Measurements from ENCODE around the gene FAM222A.

Gene FAM222A

DNA sequence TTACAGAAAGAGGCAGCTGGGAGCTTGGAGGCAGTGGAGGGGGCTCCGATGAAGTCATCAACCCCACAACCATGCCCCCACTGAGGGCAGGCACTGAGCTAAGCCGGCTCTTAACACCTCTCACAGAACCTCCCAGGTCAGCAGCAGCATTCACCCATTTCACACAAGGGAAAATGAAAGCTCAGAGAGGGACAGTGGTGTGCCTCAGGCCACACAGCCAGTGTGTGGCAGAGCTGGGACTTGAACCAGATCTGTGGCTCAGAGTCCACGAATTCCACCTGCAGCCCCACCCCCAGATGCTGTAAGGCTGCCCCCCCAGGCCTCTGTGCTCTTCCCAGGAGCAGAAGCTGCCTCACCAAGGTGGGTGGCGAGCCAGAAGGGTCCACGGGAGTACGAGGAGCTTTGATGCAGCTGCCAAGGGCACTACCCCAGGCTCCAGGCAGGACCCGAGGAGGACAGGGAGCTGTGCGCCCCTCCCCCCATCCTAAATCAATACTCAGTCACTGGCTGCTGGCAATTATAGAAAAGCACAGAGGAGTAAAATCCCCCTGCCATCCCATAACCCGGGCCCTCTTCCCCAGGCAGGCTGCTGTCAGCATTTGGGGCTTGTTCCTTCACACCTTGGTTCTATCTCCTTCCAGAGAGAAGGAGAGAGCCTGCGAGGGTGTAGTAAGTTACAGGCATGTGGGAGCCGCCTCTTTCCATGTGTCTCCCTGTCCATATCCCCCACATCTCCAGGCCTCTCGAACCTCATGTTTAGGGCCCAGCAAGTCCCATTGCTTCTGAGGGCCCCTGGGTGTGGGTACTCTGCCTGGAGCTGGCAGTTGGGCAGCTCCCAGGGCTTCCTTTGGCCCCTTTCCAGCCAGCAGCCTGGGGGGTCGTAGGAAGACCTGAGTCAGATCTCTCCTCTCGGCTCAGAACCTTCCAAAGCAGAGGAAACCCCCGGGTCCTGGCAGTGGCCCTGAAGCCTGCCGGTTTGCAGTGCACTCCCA is 47.6 kb downstream of the FAM222A start:
- H3K36me3 ChIP-seq (ENCODE audit: control insufficient read depth, insufficient read depth, low read length, severe bottlenecking): no peaks in the 10 kb centered on the region
- no peak overlapping the region for H3K4me3 ChIP-seq (ENCODE audit: low read length)
- no peak for DNase-seq (ENCODE audit: low read depth)
- peaks cover 19% of the 10 kb centered on the region for H3K9me3 ChIP-seq (ENCODE audit: control insufficient read depth, low read length)
- H3K4me1 ChIP-seq (ENCODE audit: control insufficient read depth, insufficient read depth, low read length): no peaks in the 10 kb centered on the region
- H3K27me3 ChIP-seq (replicated peaks; ENCODE audit: control insufficient read depth, insufficient read depth, low read length): peaks cover 20% of the 10 kb centered on the region
- no peak overlapping the region for H3K9ac ChIP-seq (ENCODE audit: low read length)

- peaks cover 22% of the 10 kb centered on the region for H3K27me3 ChIP-seq (replicated peaks; ENCODE audit: control insufficient read depth, insufficient read depth, low read length)
- no peaks in the 10 kb centered on the region for H3K4me1 ChIP-seq (ENCODE audit: control insufficient read depth, insufficient read depth, low read length)
- H3K9me3 ChIP-seq (ENCODE audit: control insufficient read depth, low read length): peaks cover 9% of the 10 kb centered on the region
- H3K36me3 ChIP-seq (ENCODE audit: control insufficient read depth, insufficient read depth, low read length, severe bottlenecking): no peaks in the 10 kb centered on the region
- no peak overlapping the region for H3K4me3 ChIP-seq (ENCODE audit: low read length)
- no peak overlapping the region for H3K9ac ChIP-seq (ENCODE audit: low read length)
- no peak for DNase-seq (ENCODE audit: low read depth)
Observed at GRCh38 chr12:109762071-109762672, 48.5 kb downstream of the FAM222A start.

DNA sequence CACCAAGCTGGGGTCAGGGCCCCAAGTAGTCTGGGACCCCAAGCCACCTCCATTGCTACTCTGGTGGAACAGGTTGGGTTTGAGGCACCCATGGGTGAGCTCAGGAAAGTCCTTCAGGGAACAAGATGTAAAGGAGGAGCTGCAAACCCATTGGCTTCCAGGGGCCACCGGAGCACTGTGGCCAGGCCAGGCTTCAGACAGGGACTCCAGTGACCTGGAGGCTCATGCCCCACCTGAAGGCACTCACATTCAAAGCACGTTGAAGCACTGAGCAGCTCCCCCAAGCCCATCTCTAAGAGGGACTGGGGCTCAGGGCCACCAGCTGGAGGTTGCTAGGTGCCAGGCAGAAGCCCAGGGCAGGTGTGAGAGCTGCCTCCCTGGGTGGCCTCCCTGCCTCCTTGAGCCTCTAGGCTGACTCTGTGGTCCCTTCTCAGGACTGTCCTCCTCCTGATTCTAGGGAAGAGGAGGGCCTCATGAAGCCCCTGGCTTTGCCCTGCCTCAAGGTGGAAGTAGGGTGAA is 49.1 kb downstream of the FAM222A start:
- H3K4me3 ChIP-seq (ENCODE audit: low read length): no peak overlapping the region
- peaks cover 27% of the 10 kb centered on the region for H3K27me3 ChIP-seq (replicated peaks; ENCODE audit: control insufficient read depth, insufficient read depth, low read length)
- H3K9ac ChIP-seq (ENCODE audit: low read length): no peak overlapping the region
- DNase-seq (ENCODE audit: low read depth): no peak
- H3K9me3 ChIP-seq (ENCODE audit: control insufficient read depth, low read length): peaks cover 7% of the 10 kb centered on the region
- no peaks in the 10 kb centered on the region for H3K36me3 ChIP-seq (ENCODE audit: control insufficient read depth, insufficient read depth, low read length, severe bottlenecking)
- H3K4me1 ChIP-seq (ENCODE audit: control insufficient read depth, insufficient read depth, low read length): no peaks in the 10 kb centered on the region

- peaks cover 24% of the 10 kb centered on the region for H3K27me3 ChIP-seq (replicated peaks; ENCODE audit: control insufficient read depth, insufficient read depth, low read length)
- no peaks in the 10 kb centered on the region for H3K36me3 ChIP-seq (ENCODE audit: control insufficient read depth, insufficient read depth, low read length, severe bottlenecking)
- no peak overlapping the region for H3K4me3 ChIP-seq (ENCODE audit: low read length)
- no peak overlapping the region for H3K9ac ChIP-seq (ENCODE audit: low read length)
- H3K4me1 ChIP-seq (ENCODE audit: control insufficient read depth, insufficient read depth, low read length): no peaks in the 10 kb centered on the region
- peaks cover 7% of the 10 kb centered on the region for H3K9me3 ChIP-seq (ENCODE audit: control insufficient read depth, low read length)
- peak; percentile 3 for DNase-seq (ENCODE audit: low read depth)
Observed at GRCh38 chr12:109763201-109763841, 49.7 kb downstream of the FAM222A start.

DNA sequence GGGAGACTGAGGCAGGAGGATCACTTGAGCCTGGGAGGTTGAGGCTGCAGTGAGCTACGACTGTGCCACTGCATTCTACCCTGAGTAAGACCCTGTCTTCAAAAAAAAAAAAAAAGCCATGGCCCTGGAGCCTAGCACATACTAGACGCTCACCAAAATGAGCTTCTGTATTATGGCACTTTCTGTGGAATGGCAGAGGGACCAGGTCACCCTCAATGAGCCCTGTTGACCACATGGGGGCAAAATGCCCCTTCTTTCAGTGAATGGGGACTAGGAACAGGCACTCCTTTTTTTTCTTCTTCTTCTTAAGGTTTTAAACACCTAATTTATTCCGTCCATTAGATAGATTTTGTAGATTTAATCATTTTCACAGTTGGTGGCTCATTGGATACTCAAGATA is 50.5 kb downstream of the FAM222A start:
- H3K9ac ChIP-seq (ENCODE audit: low read length): no peak overlapping the region
- no peaks in the 10 kb centered on the region for H3K36me3 ChIP-seq (ENCODE audit: control insufficient read depth, insufficient read depth, low read length, severe bottlenecking)
- no peak overlapping the region for H3K4me3 ChIP-seq (ENCODE audit: low read length)
- H3K27me3 ChIP-seq (replicated peaks; ENCODE audit: control insufficient read depth, insufficient read depth, low read length): peaks cover 16% of the 10 kb centered on the region
- no peaks in the 10 kb centered on the region for H3K4me1 ChIP-seq (ENCODE audit: control insufficient read depth, insufficient read depth, low read length)
- no peak for DNase-seq (ENCODE audit: low read depth)
- peaks cover 7% of the 10 kb centered on the region for H3K9me3 ChIP-seq (ENCODE audit: control insufficient read depth, low read length)

- DNase-seq (ENCODE audit: low read depth): no peak
- Histone ChIP-seq H3K4me3 (ENCODE audit: low read length) (no peak overlapping the region), H3K4me1 (ENCODE audit: control insufficient read depth, insufficient read depth, low read length) (no peaks in the 10 kb centered on the region), H3K27me3 (replicated peaks; ENCODE audit: control insufficient read depth, insufficient read depth, low read length) (peaks cover 14% of the 10 kb centered on the region), H3K36me3 (ENCODE audit: control insufficient read depth, insufficient read depth, low read length, severe bottlenecking) (no peaks in the 10 kb centered on the region), H3K9me3 (ENCODE audit: control insufficient read depth, low read length) (peaks cover 7% of the 10 kb centered on the region), H3K9ac (ENCODE audit: low read length) (no peak overlapping the region)
Observed at GRCh38 chr12:109764776-109765445, 51.3 kb downstream of the FAM222A start.

DNA sequence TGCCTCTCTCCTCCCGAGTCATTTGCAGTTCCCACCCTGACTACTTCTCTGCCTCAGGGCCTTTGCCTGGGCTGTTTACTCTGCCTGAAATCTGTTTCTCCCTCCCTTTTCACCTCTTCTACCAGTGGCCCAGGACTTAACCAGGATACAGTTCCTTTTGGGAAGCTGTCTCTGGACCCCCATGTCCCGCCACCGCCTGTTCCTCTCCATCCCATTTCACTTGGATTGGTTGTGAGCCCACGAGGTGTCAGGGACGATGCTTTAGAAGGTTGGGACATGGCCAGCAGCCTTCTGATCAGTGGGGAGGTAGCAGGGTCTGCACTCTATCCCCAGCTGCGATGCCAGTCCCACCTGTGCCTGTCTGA is 51.8 kb downstream of the FAM222A start:
- no peak overlapping the region for H3K9ac ChIP-seq (ENCODE audit: low read length)
- peaks cover 7% of the 10 kb centered on the region for H3K9me3 ChIP-seq (ENCODE audit: control insufficient read depth, low read length)
- no peak overlapping the region for H3K4me3 ChIP-seq (ENCODE audit: low read length)
- H3K27me3 ChIP-seq (replicated peaks; ENCODE audit: control insufficient read depth, insufficient read depth, low read length): peaks cover 14% of the 10 kb centered on the region
- DNase-seq (ENCODE audit: low read depth): no peak
- H3K36me3 ChIP-seq (ENCODE audit: control insufficient read depth, insufficient read depth, low read length, severe bottlenecking): no peaks in the 10 kb centered on the region
- no peaks in the 10 kb centered on the region for H3K4me1 ChIP-seq (ENCODE audit: control insufficient read depth, insufficient read depth, low read length)

DNA sequence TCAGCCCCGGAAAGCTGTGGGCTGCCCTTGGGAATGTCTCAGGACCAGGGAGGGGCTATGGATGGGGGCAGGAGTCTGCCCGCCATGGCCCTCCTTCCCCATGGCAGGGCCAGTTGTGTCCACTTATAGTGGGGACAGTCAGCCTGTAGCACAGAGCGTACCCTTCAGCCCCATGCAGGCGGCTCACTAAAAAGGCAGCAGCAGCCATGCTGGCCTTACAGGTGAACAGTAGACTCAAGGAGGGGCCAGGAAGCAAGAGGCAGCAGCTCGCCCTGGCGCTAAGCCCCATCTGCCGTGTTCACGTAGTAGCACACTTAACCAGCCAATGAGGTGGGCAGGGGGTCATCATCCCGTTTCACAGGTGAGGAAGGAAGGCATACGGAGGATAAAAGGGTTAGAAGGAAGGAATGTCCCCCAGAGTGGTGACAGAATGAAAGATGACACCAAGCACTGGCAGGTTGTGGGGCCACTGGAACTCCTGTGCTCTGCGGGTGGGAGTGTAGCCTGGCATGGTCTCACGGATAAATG is 52.7 kb downstream of the FAM222A start:
- peaks cover 14% of the 10 kb centered on the region for H3K27me3 ChIP-seq (replicated peaks; ENCODE audit: control insufficient read depth, insufficient read depth, low read length)
- no peaks in the 10 kb centered on the region for H3K36me3 ChIP-seq (ENCODE audit: control insufficient read depth, insufficient read depth, low read length, severe bottlenecking)
- H3K4me3 ChIP-seq (ENCODE audit: low read length): no peak overlapping the region
- no peak for DNase-seq (ENCODE audit: low read depth)
- H3K9me3 ChIP-seq (ENCODE audit: control insufficient read depth, low read length): peaks cover 7% of the 10 kb centered on the region
- H3K9ac ChIP-seq (ENCODE audit: low read length): no peak overlapping the region
- no peaks in the 10 kb centered on the region for H3K4me1 ChIP-seq (ENCODE audit: control insufficient read depth, insufficient read depth, low read length)

- Histone ChIP-seq H3K27me3 (replicated peaks; ENCODE audit: control insufficient read depth, insufficient read depth, low read length) (peaks cover 14% of the 10 kb centered on the region), H3K36me3 (ENCODE audit: control insufficient read depth, insufficient read depth, low read length, severe bottlenecking) (no peaks in the 10 kb centered on the region), H3K9ac (ENCODE audit: low read length) (no peak overlapping the region), H3K4me3 (ENCODE audit: low read length) (no peak overlapping the region), H3K9me3 (ENCODE audit: control insufficient read depth, low read length) (peaks cover 7% of the 10 kb centered on the region), H3K4me1 (ENCODE audit: control insufficient read depth, insufficient read depth, low read length) (no peaks in the 10 kb centered on the region)
- DNase-seq (ENCODE audit: low read depth): no peak
Observed at GRCh38 chr12:109767456-109767855, 53.8 kb downstream of the FAM222A start.

- Histone ChIP-seq H3K27me3 (replicated peaks; ENCODE audit: control insufficient read depth, insufficient read depth, low read length) (peaks cover 14% of the 10 kb centered on the region), H3K4me1 (ENCODE audit: control insufficient read depth, insufficient read depth, low read length) (peaks cover 6% of the 10 kb centered on the region), H3K9me3 (ENCODE audit: control insufficient read depth, low read length) (peaks cover 4% of the 10 kb centered on the region), H3K36me3 (ENCODE audit: control insufficient read depth, insufficient read depth, low read length, severe bottlenecking) (no peaks in the 10 kb centered on the region), H3K9ac (ENCODE audit: low read length) (no peak overlapping the region), H3K4me3 (ENCODE audit: low read length) (no peak overlapping the region)
- DNase-seq (ENCODE audit: low read depth): no peak
Observed at GRCh38 chr12:109767991-109768900, 54.6 kb downstream of the FAM222A start.
